Esophagus muscularis mucosa (tissue), 4 donors: ENCODE results near the gene MTG1. TPM values are rescaled to one million over a fixed set of nuclear protein-coding genes. Genes with fewer than 3 reads are reported as not detected.

Experiments
- DNase-seq: peaks from one replicate; pipeline ENCODE4 v3.0.0-alpha.2; 2017; ENCODE audit errors: extremely low spot score
- H3K27ac ChIP-seq, 4 donors: fragments of 200-600 bp; sonication (generic); replicated peaks in 1 of 4; 1 replicate in 3 of 4; 2 replicates in 1 of 4; pipeline ENCODE4 v1.5.1; 2016 to 2019; ENCODE audit warnings: mild to moderate bottlenecking in 1 of 4
- H3K27me3 ChIP-seq, 4 donors: fragments of 200-600 bp; sonication (generic); one replicate each; pipeline versions ENCODE4 v1.5.1 to v1.6.0; 2016 to 2019
- H3K36me3 ChIP-seq, 4 donors: fragments of 200-600 bp; sonication (generic); one replicate each; pipeline ENCODE4 v1.5.1; 2016 to 2019
- H3K4me1 ChIP-seq, 4 donors: fragments of 200-600 bp; sonication (generic); one replicate each; pipeline ENCODE4 v1.5.1; 2016 to 2019
- H3K4me3 ChIP-seq, 4 donors: fragments of 200-600 bp; sonication (generic); 1 replicate in 2 of 4; 2 replicates in 2 of 4; pipeline ENCODE4 v1.5.1; 2016 to 2019; ENCODE audit warnings: mild to moderate bottlenecking in 4 of 4, moderate library complexity in 1 of 4
- H3K9me3 ChIP-seq, 4 donors: fragments of 200-600 bp; sonication (generic); 1 replicate in 3 of 4; 2 replicates in 1 of 4; pipeline ENCODE4 v1.5.1; 2016 to 2019
- CTCF ChIP-seq, 3 experiments: fragments of 200-600 bp in 2 of 3; fragments of 450-650 bp in 1 of 3; sonication (generic) in 2 of 3; IDR thresholded peaks; one replicate each; pipeline ENCODE4 v1.5.1; 2017 to 2019; ENCODE audit warnings: antibody characterized with exemption in 3 of 3, mild to moderate bottlenecking in 2 of 3, moderate library complexity in 1 of 3
- EP300 ChIP-seq: sonication (generic); formaldehyde crosslinking; IDR thresholded peaks from one replicate; pipeline ENCODE4 v1.6.1; 2017; ENCODE audit warnings: antibody characterized with exemption
- POLR2A ChIP-seq: fragments of 450-650 bp; IDR thresholded peaks from one replicate; pipeline ENCODE4 v1.6.1; 2017; ENCODE audit warnings: antibody characterized with exemption, moderate library complexity, mild to moderate bottlenecking, low read depth
- POLR2AphosphoS5 ChIP-seq, 2 donors: sonication (generic); formaldehyde crosslinking; IDR thresholded peaks; one replicate each; pipeline ENCODE4 v1.6.1; 2017; ENCODE audit warnings: antibody characterized with exemption in 2 of 2
- WGBS: methylation state at CpG from one replicate; pipeline ENCODE4 v1.1.5; 2018; 5-methylcytosine and 5-hydroxymethylcytosine counted together
- intact Hi-C: fragments of 100-400 bp; cut with DNase I; formaldehyde crosslinking; loops from one replicate; pipeline ENCODE4 v1.15.1; 2023
- total RNA-seq, 4 donors: library from RNA; depleted of rRNA; stranded (reverse); fragments of >200 nt; gene quantifications; one replicate each; pipeline versions ENCODE4 v1.1.0 to v1.2.1, GENCODE V29; 2016

Gene MTG1
- total RNA-seq, 4 donors from 2014 or later: 12.6 to 23.6 (median 15.9) TPM

GRCh38 chr10:133351408-133352318 is 42.3 kb upstream of the MTG1 start:
- WGBS: 59% methylated on average over 8 of the region's 24 CpGs
- no peak for DNase-seq
- Histone ChIP-seq H3K36me3 (peaks cover 0 to 4% (median 0%) of the 10 kb centered on the region in 4 donors), H3K27me3 (peaks cover 0 to 91% (median 12%) of the 10 kb centered on the region in 4 donors), H3K27ac (no peak overlapping the region), H3K4me1 (peaks cover 4 to 8% (median 5%) of the 10 kb centered on the region in 4 donors), H3K4me3 (no peak overlapping the region), H3K9me3 (no peaks in the 10 kb centered on the region)
- no peak for TF ChIP-seq EP300
- TF ChIP-seq POLR2AphosphoS5 (IDR thresholded peaks at IDR 0.05): no peak
- TF ChIP-seq CTCF (IDR thresholded peaks at IDR 0.05): no peak
- TF ChIP-seq POLR2A: no peak
- intact Hi-C loops: no loop called here

DNA sequence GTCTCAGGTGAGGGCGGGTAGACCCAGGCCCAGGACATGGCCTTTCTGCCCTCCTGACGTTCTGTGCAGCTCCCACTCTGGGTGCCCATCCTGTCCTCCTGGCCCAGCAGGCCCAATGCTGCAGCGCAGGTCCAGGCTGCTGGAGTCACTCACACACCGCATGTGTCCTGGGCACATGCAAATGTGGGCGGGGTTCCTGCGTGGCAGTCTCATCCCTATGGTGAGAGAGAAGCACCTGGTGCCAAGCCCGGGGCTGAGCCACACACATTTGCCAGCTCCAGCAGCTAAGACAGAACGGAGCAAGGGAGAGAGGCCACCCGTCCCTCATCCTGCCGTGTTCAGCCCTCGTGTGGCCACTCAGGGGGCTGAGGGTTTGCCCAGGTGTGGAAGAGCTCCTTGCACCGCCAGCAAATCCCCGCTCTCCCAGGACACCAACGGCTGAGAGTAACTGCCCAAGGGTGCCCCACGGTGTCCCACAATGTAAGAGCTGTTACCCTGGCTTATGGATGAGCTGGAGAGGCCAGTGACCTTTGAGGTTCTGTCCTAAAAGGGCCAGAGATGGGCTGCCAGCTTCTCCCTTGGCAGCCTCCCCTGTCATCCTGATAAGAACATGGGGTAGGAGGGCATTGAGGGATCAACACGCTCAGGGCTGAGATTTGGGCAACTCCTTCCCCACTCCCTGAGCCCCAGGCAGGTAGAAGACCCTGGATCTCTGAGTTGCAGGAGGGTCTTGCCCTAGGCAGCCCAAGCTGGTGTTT is 40.6 kb upstream of the MTG1 start:
- no peaks in the 10 kb centered on the region for H3K9me3 ChIP-seq
- DNase-seq: no peak
- no peak overlapping the region for H3K27ac ChIP-seq
- intact Hi-C loops: no loop called here
- H3K4me1 ChIP-seq: peaks cover 16 to 22% (median 17%) of the 10 kb centered on the region in 4 donors
- no peak for TF ChIP-seq POLR2A
- TF ChIP-seq EP300: no peak
- TF ChIP-seq POLR2AphosphoS5 (IDR thresholded peaks at IDR 0.05): no peak
- no peak for TF ChIP-seq CTCF (IDR thresholded peaks at IDR 0.05)
- WGBS: 76% methylated on average over 4 of the region's 16 CpGs
- H3K4me3 ChIP-seq: no peak overlapping the region
- H3K36me3 ChIP-seq: peaks cover 0 to 4% (median 0%) of the 10 kb centered on the region in 4 donors
- H3K27me3 ChIP-seq: peaks cover 0 to 86% (median 10%) of the 10 kb centered on the region in 4 donors

DNA sequence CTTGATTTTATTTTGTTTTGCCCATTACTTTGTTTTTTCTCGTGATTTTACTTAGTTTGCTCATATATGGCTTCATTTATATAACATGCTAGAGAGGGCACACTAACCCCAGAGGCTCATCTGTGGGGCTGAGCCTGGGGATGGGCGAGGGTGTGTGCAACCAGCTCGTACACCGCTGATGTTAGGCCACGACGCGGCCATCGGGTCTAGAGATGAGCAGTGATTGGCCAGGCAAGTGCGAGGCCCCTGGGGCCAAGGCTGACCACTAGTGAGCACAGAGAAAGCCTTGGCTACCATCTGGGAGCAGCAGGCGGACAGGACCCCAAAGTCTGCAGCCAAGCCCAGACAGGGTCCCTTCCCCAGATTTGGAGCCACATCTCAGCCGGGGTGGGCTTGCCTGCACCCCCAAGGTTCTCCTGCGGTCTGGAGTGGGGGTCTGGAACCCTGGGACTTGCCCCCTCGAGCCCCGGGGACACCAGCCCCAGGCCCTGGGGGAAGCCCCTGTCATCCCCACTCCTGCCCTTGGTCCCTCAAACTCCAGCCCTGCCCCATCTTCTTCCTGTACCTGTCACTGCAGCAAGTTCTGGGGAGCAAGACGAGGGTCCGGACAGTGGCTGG is 39.9 kb upstream of the MTG1 start:
- H3K4me3 ChIP-seq: no peak overlapping the region
- H3K27ac ChIP-seq: no peak overlapping the region
- no peaks in the 10 kb centered on the region for H3K9me3 ChIP-seq
- no peak for DNase-seq
- peaks cover 16 to 23% (median 17%) of the 10 kb centered on the region in 4 donors for H3K4me1 ChIP-seq
- WGBS: 95% methylated on average over 10 of the region's 16 CpGs
- H3K27me3 ChIP-seq: peaks cover 0 to 81% (median 10%) of the 10 kb centered on the region in 4 donors
- intact Hi-C loops: no loop called here
- TF ChIP-seq CTCF (IDR thresholded peaks at IDR 0.05): no peak
- no peak for TF ChIP-seq POLR2AphosphoS5 (IDR thresholded peaks at IDR 0.05)
- no peak for TF ChIP-seq EP300
- TF ChIP-seq POLR2A: no peak
- peaks cover 0 to 4% (median 0%) of the 10 kb centered on the region in 4 donors for H3K36me3 ChIP-seq

DNA sequence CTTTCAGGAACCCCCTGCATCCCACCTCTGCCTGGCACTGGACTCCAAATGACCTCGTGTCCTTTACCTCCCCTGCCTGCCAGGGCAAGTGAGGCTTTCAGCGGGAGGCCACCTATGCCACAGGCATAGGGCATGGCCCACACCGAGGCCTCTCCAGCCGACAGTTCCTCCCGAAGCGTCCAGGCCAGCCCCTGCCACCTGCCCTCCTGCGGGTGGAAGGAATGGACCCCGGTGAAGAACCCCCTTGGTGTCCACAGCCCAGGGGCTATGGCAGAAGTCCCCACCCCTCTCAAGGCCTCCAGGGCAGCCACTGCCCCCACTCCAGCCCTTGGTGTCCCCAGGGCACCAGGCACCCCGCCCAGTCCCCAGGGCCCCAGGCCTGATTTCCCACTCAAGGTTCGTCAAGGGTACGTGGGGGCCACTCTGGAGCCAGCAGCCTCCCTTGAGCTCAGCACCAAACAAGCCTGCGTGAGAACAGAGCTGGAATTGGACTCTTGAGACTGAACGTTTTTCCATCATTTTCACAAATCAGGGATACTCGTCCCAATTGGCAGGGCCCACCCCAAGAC is 39.2 kb upstream of the MTG1 start:
- Histone ChIP-seq H3K9me3 (no peaks in the 10 kb centered on the region), H3K27me3 (peaks cover 0 to 74% (median 10%) of the 10 kb centered on the region in 4 donors), H3K4me1 (peaks cover 16 to 23% (median 17%) of the 10 kb centered on the region in 4 donors), H3K36me3 (peaks cover 0 to 4% (median 0%) of the 10 kb centered on the region in 4 donors), H3K27ac (no peak overlapping the region), H3K4me3 (no peak overlapping the region)
- no peak for DNase-seq
- 75% methylated on average over 2 of the region's 14 CpGs for WGBS
- intact Hi-C loops: no loop called here
- TF ChIP-seq POLR2AphosphoS5 (IDR thresholded peaks at IDR 0.05) (no peak), CTCF (IDR thresholded peaks at IDR 0.05) (no peak), POLR2A (no peak), EP300 (no peak)
